ENCODE measurements around the gene REEP3.

REEP3 gene

DNA sequence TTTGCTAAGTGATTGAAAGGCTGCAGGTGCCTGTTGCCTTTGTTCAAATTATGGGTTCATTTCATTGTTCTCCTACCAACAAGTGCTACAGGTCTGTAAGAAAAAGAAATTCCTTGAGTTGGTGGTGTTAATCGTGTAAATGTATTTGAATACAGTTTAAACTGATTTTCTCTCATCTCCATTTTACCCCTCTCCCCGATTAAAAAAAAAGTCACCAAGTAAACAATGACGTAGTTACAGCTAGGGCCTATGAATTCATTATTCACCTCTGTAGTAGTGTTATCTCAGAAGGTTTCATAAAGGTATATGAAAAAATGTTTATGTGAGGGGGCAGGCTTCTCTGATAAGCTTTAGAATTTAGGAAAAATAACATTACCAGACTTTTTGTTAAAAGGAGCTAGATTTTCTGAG, 1.1 kb downstream of the REEP3 start:
- TF ChIP-seq REST (IDR thresholded peaks at IDR 0.05; ENCODE audit: insufficient read depth in 1 of 2, low read depth in 2 of 2, low read length in 2 of 2) (no peak), FOXP2 (optimal IDR thresholded peaks at IDR 0.05; ENCODE audit: borderline replicate concordance, extremely low read depth, extremely low read length, insufficient read depth) (no peak), SIN3A (IDR thresholded peaks at IDR 0.05; ENCODE audit: borderline replicate concordance, insufficient read depth, low read length) (no peak), TAF1 (IDR thresholded peaks at IDR 0.05; ENCODE audit: borderline replicate concordance, insufficient read depth, low read length) (no peak), POLR2AphosphoS5 (IDR thresholded peaks at IDR 0.05; ENCODE audit: low read depth, low read length) (no peak)

DNA sequence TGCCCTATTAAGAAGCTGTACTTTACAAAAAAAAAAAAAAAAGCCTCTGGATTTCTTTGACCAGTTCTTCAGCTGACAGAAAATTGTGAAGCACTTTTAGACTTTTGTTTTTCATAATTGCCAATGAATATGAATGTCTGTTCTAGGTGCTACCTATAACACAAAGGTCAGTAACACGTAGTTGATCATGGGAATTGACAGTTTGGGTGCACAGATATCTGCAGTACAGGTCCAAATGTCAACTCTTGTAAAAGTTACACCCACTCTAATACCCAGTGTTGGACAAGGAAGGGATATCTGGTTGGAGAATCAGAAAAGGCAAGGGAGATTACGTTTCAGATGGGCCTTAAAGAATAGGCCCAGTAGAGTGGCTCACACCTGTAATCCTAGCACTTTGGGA, 1.8 kb downstream of the REEP3 start:
- TF ChIP-seq REST (IDR thresholded peaks at IDR 0.05; ENCODE audit: insufficient read depth in 1 of 2, low read depth in 2 of 2, low read length in 2 of 2) (no peak), SIN3A (IDR thresholded peaks at IDR 0.05; ENCODE audit: borderline replicate concordance, insufficient read depth, low read length) (no peak), FOXP2 (optimal IDR thresholded peaks at IDR 0.05; ENCODE audit: borderline replicate concordance, extremely low read depth, extremely low read length, insufficient read depth) (no peak), POLR2AphosphoS5 (IDR thresholded peaks at IDR 0.05; ENCODE audit: low read depth, low read length) (no peak), TAF1 (IDR thresholded peaks at IDR 0.05; ENCODE audit: borderline replicate concordance, insufficient read depth, low read length) (no peak)

DNA sequence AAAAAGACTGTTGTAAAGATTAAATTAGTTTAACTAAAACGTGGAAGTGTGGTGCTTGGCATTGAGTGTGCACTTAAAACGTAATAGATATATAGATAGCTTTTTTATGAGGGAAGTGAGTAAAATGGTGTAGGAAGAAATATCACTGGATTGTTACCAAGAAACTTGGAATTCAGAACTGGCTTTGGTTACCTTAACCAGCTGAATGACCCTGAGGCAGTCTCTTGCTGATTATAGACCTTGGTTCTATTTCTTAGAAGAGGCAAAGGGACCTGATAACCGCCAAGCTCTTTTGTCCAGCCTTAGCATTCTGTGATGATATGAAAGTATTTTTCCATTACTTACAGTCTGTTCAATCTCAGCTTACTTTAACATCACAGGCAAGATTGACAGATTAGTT, 3.8 kb downstream of the REEP3 start:
- no peak for TF ChIP-seq REST (IDR thresholded peaks at IDR 0.05; ENCODE audit: insufficient read depth in 1 of 2, low read depth in 2 of 2, low read length in 2 of 2)
- TF ChIP-seq TAF1 (IDR thresholded peaks at IDR 0.05; ENCODE audit: borderline replicate concordance, insufficient read depth, low read length), result no peak
- TF ChIP-seq SIN3A (IDR thresholded peaks at IDR 0.05; ENCODE audit: borderline replicate concordance, insufficient read depth, low read length), result no peak
- TF ChIP-seq FOXP2 (optimal IDR thresholded peaks at IDR 0.05; ENCODE audit: borderline replicate concordance, extremely low read depth, extremely low read length, insufficient read depth), result no peak
- no peak for TF ChIP-seq POLR2AphosphoS5 (IDR thresholded peaks at IDR 0.05; ENCODE audit: low read depth, low read length)

- no peak for TF ChIP-seq POLR2AphosphoS5 (IDR thresholded peaks at IDR 0.05; ENCODE audit: low read depth, low read length)
- TF ChIP-seq SIN3A (IDR thresholded peaks at IDR 0.05; ENCODE audit: borderline replicate concordance, insufficient read depth, low read length), result no peak
- no peak for TF ChIP-seq REST (IDR thresholded peaks at IDR 0.05; ENCODE audit: insufficient read depth in 1 of 2, low read depth in 2 of 2, low read length in 2 of 2)
- TF ChIP-seq FOXP2 (optimal IDR thresholded peaks at IDR 0.05; ENCODE audit: borderline replicate concordance, extremely low read depth, extremely low read length, insufficient read depth), result no peak
- no peak for TF ChIP-seq TAF1 (IDR thresholded peaks at IDR 0.05; ENCODE audit: borderline replicate concordance, insufficient read depth, low read length)
Measured at GRCh38 chr10:63527401-63527800, 6.2 kb downstream of the REEP3 start.
